LNCAP (cell line): ENCODE data around the gene KCNIP2.

Experiments used
- TF ChIP-seq, protein P1 (sequence below): fragments of 450-650 bp; IDR thresholded peaks from 2 replicates; pipeline ENCODE4 v1.5.1; 2017; ENCODE audit warnings: mild to moderate bottlenecking

KCNIP2 gene

GRCh38 chr10:101807158-101807557, 36.4 kb downstream of the KCNIP2 start:
- TF ChIP-seq, protein P1, sequence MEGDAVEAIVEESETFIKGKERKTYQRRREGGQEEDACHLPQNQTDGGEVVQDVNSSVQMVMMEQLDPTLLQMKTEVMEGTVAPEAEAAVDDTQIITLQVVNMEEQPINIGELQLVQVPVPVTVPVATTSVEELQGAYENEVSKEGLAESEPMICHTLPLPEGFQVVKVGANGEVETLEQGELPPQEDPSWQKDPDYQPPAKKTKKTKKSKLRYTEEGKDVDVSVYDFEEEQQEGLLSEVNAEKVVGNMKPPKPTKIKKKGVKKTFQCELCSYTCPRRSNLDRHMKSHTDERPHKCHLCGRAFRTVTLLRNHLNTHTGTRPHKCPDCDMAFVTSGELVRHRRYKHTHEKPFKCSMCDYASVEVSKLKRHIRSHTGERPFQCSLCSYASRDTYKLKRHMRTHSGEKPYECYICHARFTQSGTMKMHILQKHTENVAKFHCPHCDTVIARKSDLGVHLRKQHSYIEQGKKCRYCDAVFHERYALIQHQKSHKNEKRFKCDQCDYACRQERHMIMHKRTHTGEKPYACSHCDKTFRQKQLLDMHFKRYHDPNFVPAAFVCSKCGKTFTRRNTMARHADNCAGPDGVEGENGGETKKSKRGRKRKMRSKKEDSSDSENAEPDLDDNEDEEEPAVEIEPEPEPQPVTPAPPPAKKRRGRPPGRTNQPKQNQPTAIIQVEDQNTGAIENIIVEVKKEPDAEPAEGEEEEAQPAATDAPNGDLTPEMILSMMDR: no peak

DNA sequence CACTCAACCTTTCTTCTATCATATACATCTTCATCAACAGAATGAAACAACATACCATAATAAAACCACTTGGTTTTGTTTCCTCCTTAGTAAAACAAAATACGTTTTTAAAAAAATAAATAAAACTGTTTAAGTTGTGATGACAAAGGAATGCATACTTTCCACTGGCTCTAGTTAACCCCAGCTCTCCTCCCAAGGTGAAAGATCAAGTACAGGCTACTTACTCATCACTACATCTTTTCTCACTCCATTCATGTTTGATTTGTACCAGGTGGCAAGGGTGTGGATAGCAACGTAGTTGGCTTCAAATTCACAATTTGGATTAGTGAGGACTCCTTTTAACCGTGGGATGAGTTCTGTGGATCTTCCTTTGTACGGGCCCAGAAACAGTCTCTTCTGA, 40.1 kb downstream of the KCNIP2 start:
- TF ChIP-seq, protein P1: no peak

- TF ChIP-seq, protein P1: no peak
Measured at GRCh38 chr10:101797403-101798059, 46.1 kb downstream of the KCNIP2 start.

DNA sequence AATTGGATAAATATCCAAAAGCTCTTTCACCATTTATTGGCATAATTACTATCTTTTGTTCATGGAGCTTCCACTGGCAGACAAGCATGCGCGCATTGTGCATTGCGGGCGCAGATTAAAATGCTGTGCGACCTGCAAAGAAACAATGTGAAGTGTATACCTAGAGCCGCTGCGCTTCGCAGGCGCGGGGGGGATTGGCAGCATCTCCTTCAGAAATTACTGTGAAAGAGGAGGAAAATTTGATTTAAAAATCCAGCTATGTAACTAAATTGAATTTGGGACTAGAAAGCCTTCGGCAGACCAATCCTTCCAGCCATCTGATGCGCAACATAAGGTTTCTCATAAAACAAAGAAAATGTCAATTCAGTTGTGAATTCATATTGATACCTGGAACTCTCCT, 50.1 kb downstream of the KCNIP2 start:
- TF ChIP-seq, protein P1: no peak

- TF ChIP-seq, protein P1: no peak
Measured at GRCh38 chr10:101789686-101790085, 53.9 kb downstream of the KCNIP2 start.

DNA sequence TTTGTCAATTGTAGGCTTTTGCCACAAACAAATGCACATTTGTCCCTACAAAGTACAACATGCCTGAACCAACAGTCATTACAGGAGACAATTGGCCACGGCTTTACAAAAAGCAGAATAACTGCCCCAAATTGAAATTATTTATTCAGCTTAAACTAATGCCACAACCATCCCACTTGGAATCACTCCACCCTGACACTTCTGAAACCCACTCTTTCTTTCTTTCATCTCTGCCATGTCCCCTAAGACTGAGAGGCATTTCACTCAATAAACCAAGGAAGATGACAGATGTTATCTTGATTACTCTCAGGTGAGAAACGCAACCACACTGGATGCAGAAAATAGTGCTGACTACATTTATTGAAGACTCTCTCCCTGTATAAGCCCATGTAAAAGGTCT, 57.8 kb downstream of the KCNIP2 start:
- TF ChIP-seq, protein P1: no peak

DNA sequence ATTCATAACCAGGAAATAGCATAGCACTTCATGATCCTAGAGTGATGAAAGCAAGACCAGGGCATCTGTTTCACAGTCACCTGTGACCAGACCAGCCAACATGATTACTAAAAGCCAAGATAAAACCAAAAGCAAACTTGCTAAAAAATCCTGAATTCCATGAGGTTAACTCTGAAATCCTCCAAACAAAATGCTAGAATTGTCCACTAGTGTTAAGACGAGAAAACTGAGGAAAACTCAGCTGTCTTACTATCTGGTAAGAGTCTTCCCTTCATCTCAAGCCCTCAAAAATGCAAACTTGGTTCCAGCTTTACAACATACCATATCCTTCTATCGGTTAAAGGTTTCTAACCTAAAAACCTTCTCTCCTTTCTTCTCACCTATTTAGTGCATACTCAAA, 59.0 kb downstream of the KCNIP2 start:
- TF ChIP-seq, protein P1: no peak

- TF ChIP-seq, protein P1: no peak
Measured at GRCh38 chr10:101783736-101784118, 59.9 kb downstream of the KCNIP2 start.
